ENCODE measurements around the gene AURKAIP1. TPM values are rescaled to one million over a fixed set of nuclear protein-coding genes. Genes with fewer than 3 reads are reported as not detected.

Gene AURKAIP1
- total RNA-seq, 4 donors from 2014 or later: 98.4 to 152 (median 117) TPM

DNA sequence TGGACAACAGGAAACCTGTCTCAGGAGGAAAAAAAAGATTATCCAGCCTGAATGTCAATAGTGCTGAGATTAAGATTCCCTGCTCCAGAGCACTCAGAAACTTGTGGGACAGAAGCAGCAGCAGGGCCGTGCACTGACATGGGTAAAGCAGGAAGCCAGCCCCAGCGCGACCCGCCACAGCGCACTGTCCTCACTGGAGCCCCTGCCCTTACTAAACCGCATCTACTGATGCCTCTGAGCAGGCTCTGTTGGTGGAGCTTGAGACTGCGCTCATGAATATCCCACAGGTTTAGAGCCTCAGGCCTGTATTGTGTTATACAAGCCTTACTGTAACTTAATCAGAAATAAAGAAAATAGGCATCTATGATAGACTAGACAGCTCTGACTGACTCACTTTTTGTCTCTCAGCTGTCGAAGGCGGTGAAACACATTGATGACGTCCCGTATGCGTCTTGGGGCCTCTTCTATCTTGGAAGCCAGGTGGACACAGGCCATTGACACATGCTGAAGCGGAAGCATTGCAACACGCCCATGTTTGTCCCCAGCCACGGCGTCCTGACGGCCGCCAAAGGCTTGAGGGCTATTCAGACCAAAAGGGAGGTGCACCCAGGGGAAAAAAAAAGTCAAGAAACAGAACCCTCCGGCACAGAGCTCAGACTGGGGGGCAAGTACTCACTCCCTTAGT lies 23.0 kb upstream of the AURKAIP1 start:
- Histone ChIP-seq H3K27ac (replicated peaks in 1 of 4) (peak overlapping the region; percentile 88 to 92 (median 88)), H3K4me3 (peak overlapping the region; percentile 87 to 100 (median 97)), H3K27me3 (no peaks in the 10 kb centered on the region), H3K4me1 (peaks cover 43 to 66% (median 49%) of the 10 kb centered on the region in 4 donors), H3K9me3 (no peaks in the 10 kb centered on the region), H3K36me3 (peaks cover 55 to 80% (median 78%) of the 10 kb centered on the region in 4 donors)
- DNase-seq (ENCODE audit: extremely low spot score): no peak
- intact Hi-C loops (cut with DNase I): loop anchor here (2.0 kb wide), 1 partner anchor 23 kb away; the partner anchor contains the start of gene AURKAIP1
- TF ChIP-seq CTCF (IDR thresholded peaks at IDR 0.05) (no peak), EP300 (IDR thresholded peaks at IDR 0.05) (no peak), POLR2A (IDR thresholded peaks at IDR 0.05; ENCODE audit: low read depth) (no peak), POLR2AphosphoS5 (IDR thresholded peaks at IDR 0.05) (no peak)
- WGBS: 57% methylated on average over 14 of the region's 19 CpGs

GRCh38 chr1:1395166-1395565 lies 20.2 kb upstream of the AURKAIP1 start:
- no peaks in the 10 kb centered on the region for H3K9me3 ChIP-seq
- H3K4me1 ChIP-seq: peaks cover 35 to 44% (median 39%) of the 10 kb centered on the region in 4 donors
- TF ChIP-seq EP300 (IDR thresholded peaks at IDR 0.05) (no peak), CTCF (IDR thresholded peaks at IDR 0.05) (no peak), POLR2A (IDR thresholded peaks at IDR 0.05; ENCODE audit: low read depth) (no peak), POLR2AphosphoS5 (IDR thresholded peaks at IDR 0.05) (no peak)
- H3K36me3 ChIP-seq: peaks cover 66 to 82% (median 80%) of the 10 kb centered on the region in 4 donors
- peak overlapping the region in 1 of 4 donors; percentile 32 for H3K27ac ChIP-seq (replicated peaks in 1 of 4)
- no peaks in the 10 kb centered on the region for H3K27me3 ChIP-seq
- intact Hi-C loops (cut with DNase I): no loop called here
- WGBS: 79% methylated on average over 11 of the region's 11 CpGs
- H3K4me3 ChIP-seq: no peak overlapping the region
- DNase-seq (ENCODE audit: extremely low spot score): no peak

GRCh38 chr1:1394116-1394515 lies 19.1 kb upstream of the AURKAIP1 start:
- no peaks in the 10 kb centered on the region for H3K9me3 ChIP-seq
- H3K4me3 ChIP-seq: no peak overlapping the region
- intact Hi-C loops (cut with DNase I): no loop called here
- no peak for TF ChIP-seq POLR2AphosphoS5 (IDR thresholded peaks at IDR 0.05)
- TF ChIP-seq EP300 (IDR thresholded peaks at IDR 0.05): no peak
- no peak for TF ChIP-seq POLR2A (IDR thresholded peaks at IDR 0.05; ENCODE audit: low read depth)
- TF ChIP-seq CTCF (IDR thresholded peaks at IDR 0.05): no peak
- no peaks in the 10 kb centered on the region for H3K27me3 ChIP-seq
- H3K4me1 ChIP-seq: peaks cover 30 to 40% (median 34%) of the 10 kb centered on the region in 4 donors
- H3K36me3 ChIP-seq: peaks cover 76 to 93% (median 90%) of the 10 kb centered on the region in 4 donors
- WGBS: 95% methylated on average over 7 of the region's 7 CpGs
- no peak overlapping the region for H3K27ac ChIP-seq (replicated peaks in 1 of 4)
- no peak for DNase-seq (ENCODE audit: extremely low spot score)

GRCh38 chr1:1393428-1393827 lies 18.4 kb upstream of the AURKAIP1 start:
- 94% methylated on average over 2 of the region's 11 CpGs for WGBS
- TF ChIP-seq CTCF (IDR thresholded peaks at IDR 0.05): no peak
- TF ChIP-seq POLR2AphosphoS5 (IDR thresholded peaks at IDR 0.05): no peak
- no peak for TF ChIP-seq EP300 (IDR thresholded peaks at IDR 0.05)
- Histone ChIP-seq H3K9me3 (no peaks in the 10 kb centered on the region), H3K4me3 (no peak overlapping the region), H3K4me1 (peaks cover 30 to 38% (median 31%) of the 10 kb centered on the region in 4 donors), H3K36me3 (peaks cover 83 to 100% (median 97%) of the 10 kb centered on the region in 4 donors), H3K27ac (replicated peaks in 1 of 4) (no peak overlapping the region), H3K27me3 (no peaks in the 10 kb centered on the region)
- no peak for DNase-seq (ENCODE audit: extremely low spot score)
- intact Hi-C loops (cut with DNase I): no loop called here
